HEK293 (cell line): ENCODE data around the gene PGAP6.

Source experiments
- CTCF ChIA-PET: fragments of 350-600 bp; formaldehyde crosslinking; extraction: SDS; loops from one replicate; lab custom pipeline; 2021; ENCODE audit warnings: antibody characterized with exemption; lab: Yijun Ruan, JAX
- POLR2A ChIA-PET: fragments of 300-600 bp; formaldehyde crosslinking; extraction: SDS; loops from one replicate; lab custom pipeline; 2020; ENCODE audit warnings: antibody characterized with exemption, inconsistent platforms; lab: Yijun Ruan, JAX
- H3K27ac ChIP-seq: fragments of 200-500 bp; sonication (Bioruptor generic); 2 replicates; pipeline ENCODE4 v1.5.1; 2014; ENCODE audit warnings: low read depth, low read length, control low read depth, inconsistent platforms; ENCODE audit errors: extremely low read depth
- H3K36me3 ChIP-seq, 2 experiments: fragments of 200-500 bp in 1 of 2; sonication (Bioruptor generic) in 1 of 2; 1 replicate in 1 of 2; 2 replicates in 1 of 2; pipeline ENCODE4 v1.5.1; 2014 to 2017; ENCODE audit warnings: inconsistent platforms in 2 of 2, low read length in 2 of 2; ENCODE audit not compliant: control insufficient read depth in 2 of 2, insufficient read depth in 1 of 2
- H3K4me1 ChIP-seq: fragments of 200-500 bp; sonication (Bioruptor generic); 2 replicates; pipeline ENCODE4 v1.5.1; 2014; ENCODE audit warnings: mild to moderate bottlenecking, low read length, inconsistent platforms; ENCODE audit not compliant: control insufficient read depth, insufficient read depth
- H3K4me3 ChIP-seq: 2 replicates; pipeline ENCODE4 v1.5.1; 2011; ENCODE audit warnings: low read depth, mild to moderate bottlenecking, control low read depth, low read length, moderate library complexity
- H3K9me3 ChIP-seq: fragments of 200-500 bp; sonication (Bioruptor generic); 2 replicates; pipeline ENCODE4 v1.5.1; 2014; ENCODE audit warnings: low read depth, low read length, inconsistent platforms; ENCODE audit not compliant: control insufficient read depth, insufficient read depth
- IKZF3 ChIP-seq: fragments of 450-650 bp; IDR thresholded peaks from 2 replicates; pipeline ENCODE4 v1.5.0; 2018; ENCODE audit warnings: missing biosample characterization, mild to moderate bottlenecking, missing genetic modification characterization, moderate library complexity
- PRDM6 ChIP-seq: fragments of 450-650 bp; formaldehyde crosslinking; IDR thresholded peaks from 2 replicates; pipeline ENCODE4 v1.5.1; 2017; ENCODE audit warnings: missing biosample characterization, missing genetic modification characterization
- RBAK ChIP-seq: fragments of 450-650 bp; formaldehyde crosslinking; IDR thresholded peaks from 2 replicates; pipeline ENCODE4 v1.5.1; 2016; ENCODE audit warnings: missing biosample characterization, missing genetic modification characterization
- TSHZ1 ChIP-seq: fragments of 450-650 bp; formaldehyde crosslinking; IDR thresholded peaks from 2 replicates; pipeline ENCODE4 v1.5.1; 2016; ENCODE audit warnings: missing biosample characterization, missing genetic modification characterization, borderline replicate concordance
- ZNF133 ChIP-seq: fragments of 450-650 bp; formaldehyde crosslinking; IDR thresholded peaks from 2 replicates; pipeline ENCODE4 v1.5.1; 2016; ENCODE audit warnings: missing biosample characterization, missing genetic modification characterization
- ZNF184 ChIP-seq: fragments of 450-650 bp; IDR thresholded peaks from 2 replicates; pipeline ENCODE4 v1.5.1; 2018; ENCODE audit warnings: missing biosample characterization, mild to moderate bottlenecking, missing genetic modification characterization
- ZNF391 ChIP-seq: fragments of 450-650 bp; formaldehyde crosslinking; IDR thresholded peaks from 2 replicates; pipeline ENCODE4 v1.5.1; 2016; ENCODE audit warnings: low read depth, missing biosample characterization, missing genetic modification characterization, borderline replicate concordance
- ZNF416 ChIP-seq: fragments of 450-650 bp; formaldehyde crosslinking; IDR thresholded peaks from 2 replicates; pipeline ENCODE4 v1.5.1; 2016; ENCODE audit warnings: missing biosample characterization, missing genetic modification characterization
- ZNF423 ChIP-seq: fragments of 450-650 bp; formaldehyde crosslinking; IDR thresholded peaks from 2 replicates; pipeline ENCODE4 v1.5.1; 2016; ENCODE audit warnings: missing biosample characterization, missing genetic modification characterization
- ZNF473 ChIP-seq: fragments of 450-650 bp; formaldehyde crosslinking; IDR thresholded peaks from 2 replicates; pipeline ENCODE4 v1.5.1; 2017; ENCODE audit warnings: missing biosample characterization, missing genetic modification characterization
- ZNF48 ChIP-seq: fragments of 450-650 bp; formaldehyde crosslinking; IDR thresholded peaks from 2 replicates; pipeline ENCODE4 v1.5.1; 2016; ENCODE audit warnings: missing biosample characterization, missing genetic modification characterization
- ZNF677 ChIP-seq: fragments of 450-650 bp; IDR thresholded peaks from 2 replicates; pipeline ENCODE4 v1.5.0; 2018; ENCODE audit warnings: missing biosample characterization, mild to moderate bottlenecking, missing genetic modification characterization, moderate library complexity
- ZNF692 ChIP-seq: fragments of 450-650 bp; formaldehyde crosslinking; IDR thresholded peaks from 2 replicates; pipeline ENCODE4 v1.5.1; 2016; ENCODE audit warnings: missing biosample characterization, missing genetic modification characterization
- ZNF704 ChIP-seq: fragments of 450-650 bp; formaldehyde crosslinking; IDR thresholded peaks from 2 replicates; pipeline ENCODE4 v1.5.1; 2016; ENCODE audit warnings: missing biosample characterization, missing genetic modification characterization
- ZNF785 ChIP-seq: fragments of 450-650 bp; formaldehyde crosslinking; IDR thresholded peaks from 2 replicates; pipeline ENCODE4 v1.5.1; 2016; ENCODE audit warnings: missing biosample characterization, missing genetic modification characterization

PGAP6 gene

GRCh38 chr16:373848-374615, 7.7 kb downstream of the PGAP6 start:
- POLR2A ChIA-PET, result interaction anchor here (1.7 kb wide), 1 partner anchor 21 kb away, joined by 5 read pairs; the partner anchor contains the start of gene AXIN1
- peaks cover 0 to 65% of the 10 kb centered on the region in 2 experiments; a peak in 1 of 3 replicates for H3K36me3 ChIP-seq

More at GRCh38 chr16:373848-374615, 7.7 kb downstream of the PGAP6 start:
- TF ChIP-seq ZNF391 (no peak), RBAK (tag by site-specific recombination) (no peak), ZNF704 (tag by site-specific recombination) (no peak), ZNF677 (tag by site-specific recombination) (no peak), ZNF785 (tag by site-specific recombination) (no peak), ZNF473 (tag by site-specific recombination) (no peak), ZNF416 (no peak), ZNF692 (tag by site-specific recombination) (no peak), PRDM6 (tag by site-specific recombination) (no peak), ZNF423 (tag by site-specific recombination) (no peak), ZNF48 (tag by site-specific recombination) (no peak), ZNF133 (no peak), IKZF3 (tag by site-specific recombination) (no peak), TSHZ1 (tag by site-specific recombination) (no peak), ZNF184 (tag by site-specific recombination) (no peak)
- TF ChIP-seq, all 188 proteins: peak for 0
- CTCF ChIA-PET, result interaction anchor here (0.6 kb wide), 1 partner anchor 309 kb away, joined by 5 read pairs; no protein-coding TSS in a partner anchor
- Histone ChIP-seq H3K4me1 (peaks cover 3% of the 10 kb centered on the region; the same call in 1 of the 2 replicates), H3K9me3 (no peaks in the 10 kb centered on the region), H3K27ac (no peak overlapping the region), H3K4me3 (no peak overlapping the region)
